ENCODE results near the gene XRCC2.

- TF ChIP-seq CTCF (IDR thresholded peaks at IDR 0.05; ENCODE audit: low read depth, low read length) (no peak), POLR2A (IDR thresholded peaks at IDR 0.05; ENCODE audit: extremely low read depth, insufficient read length) (no peak)
These were observed 60.8 kb downstream of the XRCC2 start for GRCh38 chr7:152615031-152615741.

All from NB4 (cell line).